Measurements from ENCODE around the gene TMEM92. TPM values are rescaled to one million over a fixed set of nuclear protein-coding genes. Genes with fewer than 3 reads are reported as not detected.

The TMEM92 gene
- total RNA-seq, 1 donor from 2014 or later, result not detected

- Mint-ChIP-seq H3K36me3 (ENCODE audit: low read depth) (no peaks in the 10 kb centered on the region), H3K4me1 (peaks cover 9% of the 10 kb centered on the region), H3K27ac (no peak overlapping the region), H3K27me3 (peaks cover 40% of the 10 kb centered on the region), H3K9me3 (no peaks in the 10 kb centered on the region), H3K4me3 (peak overlapping the region; percentile 68)
- intact Hi-C loops (cut with micrococcal nuclease), result loop anchor here (1.0 kb wide), 4 partner anchors 24 to 179 kb away; no protein-coding TSS in a partner anchor
- CTCF ChIA-PET, result interaction anchor here (1.0 to 4.5 kb wide), 8 partner anchors 15 to 179 kb away, joined by 3 to 56 read pairs (median 6); partner anchors contain the start of gene COL1A1
- peak; percentile 87 for TF ChIP-seq CTCF (IDR thresholded peaks at IDR 0.05)
- POLR2A ChIA-PET, result interaction anchor here (1.1 kb wide), 1 partner anchor 73 kb away, joined by 5 read pairs; no protein-coding TSS in a partner anchor
- DNase-seq, result peak; percentile 72
- ATAC-seq (ENCODE audit: low read depth), result peak; percentile 70
These were observed 1.3 kb upstream of the TMEM92 start for GRCh38 chr17:50272711-50273653.

- H3K4me3 Mint-ChIP-seq, result no peak overlapping the region
- peaks cover 9% of the 10 kb centered on the region for H3K4me1 Mint-ChIP-seq
- H3K9me3 Mint-ChIP-seq, result no peaks in the 10 kb centered on the region
- DNase-seq (no peak), ATAC-seq (ENCODE audit: low read depth) (no peak)
- POLR2A ChIA-PET, result interaction anchor here (1.1 kb wide), 1 partner anchor 73 kb away, joined by 5 read pairs; no protein-coding TSS in a partner anchor
- H3K27ac Mint-ChIP-seq, result no peak overlapping the region
- intact Hi-C loops (cut with micrococcal nuclease), result loop anchor here (1.0 kb wide), 4 partner anchors 24 to 179 kb away; no protein-coding TSS in a partner anchor
- peaks cover 39% of the 10 kb centered on the region for H3K27me3 Mint-ChIP-seq
- no peak for TF ChIP-seq CTCF (IDR thresholded peaks at IDR 0.05)
- CTCF ChIA-PET, result interaction anchor here (1.0 to 4.5 kb wide), 7 partner anchors 19 to 179 kb away, joined by 3 to 56 read pairs (median 5); partner anchors contain the start of gene COL1A1
- no peaks in the 10 kb centered on the region for H3K36me3 Mint-ChIP-seq (ENCODE audit: low read depth)
These were observed 619 bp upstream of the TMEM92 start for GRCh38 chr17:50273654-50274040.

- CTCF ChIA-PET, result interaction anchor here (0.9 to 4.5 kb wide), 5 partner anchors 18 to 157 kb away, joined by 3 to 56 read pairs (median 5); partner anchors contain the start of gene COL1A1
- no peak for TF ChIP-seq CTCF (IDR thresholded peaks at IDR 0.05)
- H3K36me3 Mint-ChIP-seq (ENCODE audit: low read depth), result no peaks in the 10 kb centered on the region
- ATAC-seq (ENCODE audit: low read depth), result no peak
- intact Hi-C loops (cut with micrococcal nuclease), result no loop called here
- peaks cover 42% of the 10 kb centered on the region for H3K27me3 Mint-ChIP-seq
- no peak overlapping the region for H3K27ac Mint-ChIP-seq
- H3K4me3 Mint-ChIP-seq, result no peak overlapping the region
- H3K9me3 Mint-ChIP-seq, result no peaks in the 10 kb centered on the region
- no peak for DNase-seq
- POLR2A ChIA-PET, result interaction anchor here (1.1 kb wide), 1 partner anchor 75 kb away, joined by 5 read pairs; no protein-coding TSS in a partner anchor
- peaks cover 9% of the 10 kb centered on the region for H3K4me1 Mint-ChIP-seq
These were observed 593 bp downstream of the TMEM92 start for GRCh38 chr17:50274897-50275221.

- Mint-ChIP-seq H3K27me3 (peaks cover 42% of the 10 kb centered on the region), H3K36me3 (ENCODE audit: low read depth) (no peaks in the 10 kb centered on the region), H3K9me3 (no peaks in the 10 kb centered on the region), H3K27ac (no peak overlapping the region), H3K4me3 (no peak overlapping the region), H3K4me1 (peaks cover 9% of the 10 kb centered on the region)
- intact Hi-C loops (cut with micrococcal nuclease), result no loop called here
- ATAC-seq (ENCODE audit: low read depth), result no peak
- ChIA-PET CTCF (interaction anchor here (0.9 to 4.5 kb wide), 5 partner anchors 17 to 158 kb away, joined by 3 to 56 read pairs (median 5); partner anchors contain the start of gene COL1A1), POLR2A (interaction anchor here (1.1 kb wide), 1 partner anchor 75 kb away, joined by 5 read pairs; no protein-coding TSS in a partner anchor)
- no peak for DNase-seq
- TF ChIP-seq CTCF (IDR thresholded peaks at IDR 0.05), result no peak
These were observed 1.0 kb downstream of the TMEM92 start for GRCh38 chr17:50275279-50275678.

Measured in activated B cell treated with CpG ODN at 0.5 μM for 24 hours (primary cell).